ENCODE data around the gene E2F1. TPM values are rescaled to one million over a fixed set of nuclear protein-coding genes. Genes with fewer than 3 reads are reported as not detected.

The E2F1 gene
- total and polyA plus RNA-seq, 2 donors (not counting 3 experiments of a cell fraction or from before 2014, with no cell fraction given), result 20.7 to 29.6 TPM

- dilution Hi-C loops (cut with MboI; ENCODE audit: extremely low pct_ligation_motif_present, low sequenced_read_pairs), result no loop called here
- TF ChIP-seq CTCF (IDR thresholded peaks at IDR 0.05; ENCODE audit: extremely low read depth in 1 of 2, insufficient read depth in 1 of 2, low read depth in 1 of 2, low read length in 2 of 2) (no peak), FOS (IDR thresholded peaks at IDR 0.05; ENCODE audit: borderline replicate concordance, insufficient read depth, low read length) (no peak), POLR2A (IDR thresholded peaks at IDR 0.05; ENCODE audit: low read depth, low read length) (no peak), MAX (IDR thresholded peaks at IDR 0.05; ENCODE audit: insufficient read depth, insufficient read length) (no peak), POLR2AphosphoS5 (IDR thresholded peaks at IDR 0.05; ENCODE audit: insufficient read depth, low read depth, low read length) (no peak)
- Histone ChIP-seq H3K9me3 (replicated peaks; ENCODE audit: control insufficient read depth, insufficient read depth, low read length) (no peaks in the 10 kb centered on the region), H3K27me3 (ENCODE audit: control insufficient read depth in 2 of 2, insufficient read depth in 2 of 2, low read length in 2 of 2) (no peaks in the 10 kb centered on the region), H3K9ac (replicated peaks; ENCODE audit: extremely low read depth, insufficient read depth, low read length) (no peak overlapping the region), H3K79me2 (ENCODE audit: control insufficient read depth, insufficient read depth, low read length) (peaks cover 15% of the 10 kb centered on the region), H2AFZ (ENCODE audit: low read depth, low read length) (no peak overlapping the region), H4K20me1 (replicated peaks; ENCODE audit: control insufficient read depth, extremely low read depth, insufficient read depth, low read length) (no peaks in the 10 kb centered on the region), H3K4me3 (replicated peaks in 1 of 3; ENCODE audit: insufficient read depth in 1 of 3, low read depth in 1 of 3, low read length in 3 of 3) (no peak overlapping the region), H3K4me1 (ENCODE audit: control insufficient read depth, extremely low read depth, insufficient read depth, low read length) (peaks cover 36% of the 10 kb centered on the region), H3K36me3 (ENCODE audit: control insufficient read depth in 2 of 2, extremely low read depth in 1 of 2, insufficient read depth in 2 of 2, low read length in 2 of 2) (no peaks in the 10 kb centered on the region), H3K4me2 (ENCODE audit: insufficient read depth, low read length) (no peak overlapping the region), H3K27ac (ENCODE audit: insufficient read depth, low read depth, low read length) (no peak overlapping the region), H3K9me1 (replicated peaks; ENCODE audit: control insufficient read depth, extremely low read depth, insufficient read depth, low read length) (no peaks in the 10 kb centered on the region)
- POLR2A ChIA-PET, result no interaction called here
- no peak for DNase-seq (ENCODE audit: low read depth, low spot score)
- no TSS peak for BruUV-seq (replicated peaks)
- CTCF ChIA-PET, result interaction anchor here (0.6 to 1.9 kb wide), 5 partner anchors 18 to 103 kb away, joined by 3 to 7 read pairs (median 4); partner anchors contain the start of gene PXMP4
- FAIRE-seq, result peak; percentile 37
- intact Hi-C loops (cut with micrococcal nuclease), result loop anchor here (2.0 to 5.0 kb wide), 2 partner anchors 21 to 44 kb away; partner anchors contain the start of genes ACTL10 and ZNF341
These were observed 2.1 kb upstream of the E2F1 start for GRCh38 chr20:33687993-33688937.
